DOHH2 (cell line): Measurements from ENCODE around the gene DLGAP1.

Source experiments
- H3F3A ChIP-seq: fragments of 200-600 bp; sonication (generic), shearing (Covaris generic); 2 replicates; pipeline ENCODE4 v1.6.0; 2016; ENCODE audit warnings: antibody characterized with exemption, mild to moderate bottlenecking; ENCODE audit not compliant: control insufficient read depth, insufficient read depth
- H3K27ac ChIP-seq: fragments of 200-600 bp; sonication (generic); 2 replicates; pipeline ENCODE4 v1.5.1; 2014; ENCODE audit warnings: low read depth, mild to moderate bottlenecking, low read length, moderate library complexity
- H3K27me3 ChIP-seq: fragments of 200-600 bp; sonication (generic); 2 replicates; pipeline ENCODE4 v1.6.1; 2014; ENCODE audit warnings: mild to moderate bottlenecking, low read length, mixed read lengths; ENCODE audit not compliant: control insufficient read depth
- H3K36me3 ChIP-seq: fragments of 200-600 bp; sonication (generic); 2 replicates; pipeline ENCODE4 v1.6.1; 2014; ENCODE audit warnings: mild to moderate bottlenecking, low read length, moderate library complexity, mixed read lengths; ENCODE audit not compliant: control insufficient read depth
- H3K4me1 ChIP-seq: fragments of 200-600 bp; sonication (generic); 2 replicates; pipeline ENCODE4 v1.6.1; 2014; ENCODE audit warnings: mild to moderate bottlenecking, low read length, mixed read lengths; ENCODE audit not compliant: control insufficient read depth
- H3K4me2 ChIP-seq: fragments of 200-600 bp; sonication (generic); 2 replicates; pipeline ENCODE4 v1.6.0; 2014; ENCODE audit warnings: mild to moderate bottlenecking, low read length, moderate library complexity
- H3K4me3 ChIP-seq: fragments of 200-600 bp; sonication (generic); 2 replicates; pipeline ENCODE4 v1.5.1; 2014; ENCODE audit warnings: mild to moderate bottlenecking, low read length, mixed read lengths
- H3K79me2 ChIP-seq: fragments of 200-600 bp; sonication (generic); 2 replicates; pipeline ENCODE4 v1.6.1; 2014; ENCODE audit warnings: mild to moderate bottlenecking, low read length, mixed read lengths; ENCODE audit not compliant: control insufficient read depth
- H3K9me2 ChIP-seq: fragments of 200-600 bp; sonication (generic); replicated peaks from 2 replicates; pipeline ENCODE4 v1.6.1; 2014; ENCODE audit warnings: mild to moderate bottlenecking, low read length, mixed read lengths; ENCODE audit not compliant: control insufficient read depth
- H3K9me3 ChIP-seq: fragments of 200-600 bp; sonication (generic); 2 replicates; pipeline ENCODE4 v1.6.1; 2014; ENCODE audit warnings: antibody characterized with exemption, low read length, mixed read lengths; ENCODE audit not compliant: control insufficient read depth, insufficient read depth
- H4K20me1 ChIP-seq: fragments of 200-600 bp; sonication (generic); 2 replicates; pipeline ENCODE4 v1.6.0; 2014; ENCODE audit warnings: low read depth, mild to moderate bottlenecking, antibody characterized with exemption, low read length, moderate library complexity; ENCODE audit not compliant: control insufficient read depth, insufficient read depth
- CTCF ChIP-seq: fragments of 200-600 bp; sonication (generic); IDR thresholded peaks from one replicate; pipeline ENCODE4 v1.5.1; 2014; ENCODE audit warnings: antibody characterized with exemption, mild to moderate bottlenecking, low read depth, low read length; ENCODE audit not compliant: poor library complexity, severe bottlenecking
- EZH2phosphoT487 ChIP-seq: fragments of 200-600 bp; sonication (generic); IDR thresholded peaks from 2 replicates; pipeline ENCODE4 v1.6.1; 2017; ENCODE audit warnings: borderline replicate concordance, mild to moderate bottlenecking, antibody characterized with exemption, low read length, moderate library complexity, mixed read lengths

The DLGAP1 gene

GRCh38 chr18:4403836-4404235 is 51.3 kb downstream of the DLGAP1 start:
- no peak for TF ChIP-seq CTCF
- TF ChIP-seq EZH2phosphoT487 = no peak
- Histone ChIP-seq H3K27me3 (no peaks in the 10 kb centered on the region), H4K20me1 (no peaks in the 10 kb centered on the region), H3K4me3 (no peak overlapping the region), H3F3A (no peaks in the 10 kb centered on the region), H3K36me3 (no peaks in the 10 kb centered on the region), H3K79me2 (no peaks in the 10 kb centered on the region), H3K9me3 (no peaks in the 10 kb centered on the region; the same call in 1 of the 2 replicates), H3K4me1 (no peaks in the 10 kb centered on the region), H3K4me2 (no peak overlapping the region), H3K27ac (no peak overlapping the region), H3K9me2 (no peaks in the 10 kb centered on the region)

GRCh38 chr18:4400911-4401310 is 54.2 kb downstream of the DLGAP1 start:
- H3K27me3 ChIP-seq = no peaks in the 10 kb centered on the region
- H3K27ac ChIP-seq = no peak overlapping the region
- no peaks in the 10 kb centered on the region for H3K9me2 ChIP-seq
- no peaks in the 10 kb centered on the region for H3K79me2 ChIP-seq
- no peak for TF ChIP-seq EZH2phosphoT487
- no peak for TF ChIP-seq CTCF
- no peaks in the 10 kb centered on the region for H3K36me3 ChIP-seq
- no peak overlapping the region for H3K4me3 ChIP-seq
- H3F3A ChIP-seq = no peaks in the 10 kb centered on the region
- H3K9me3 ChIP-seq = no peaks in the 10 kb centered on the region; the same call in 1 of the 2 replicates
- H4K20me1 ChIP-seq = no peaks in the 10 kb centered on the region
- no peaks in the 10 kb centered on the region for H3K4me1 ChIP-seq
- H3K4me2 ChIP-seq = no peak overlapping the region

- no peaks in the 10 kb centered on the region for H4K20me1 ChIP-seq
- no peak overlapping the region for H3K4me2 ChIP-seq
- H3F3A ChIP-seq = no peaks in the 10 kb centered on the region
- no peaks in the 10 kb centered on the region for H3K79me2 ChIP-seq
- no peak overlapping the region for H3K4me3 ChIP-seq
- H3K36me3 ChIP-seq = no peaks in the 10 kb centered on the region
- H3K4me1 ChIP-seq = no peaks in the 10 kb centered on the region
- no peak overlapping the region for H3K27ac ChIP-seq
- no peaks in the 10 kb centered on the region for H3K27me3 ChIP-seq
- no peak for TF ChIP-seq EZH2phosphoT487
- no peak for TF ChIP-seq CTCF
- H3K9me3 ChIP-seq = no peaks in the 10 kb centered on the region
- H3K9me2 ChIP-seq = no peaks in the 10 kb centered on the region
Measured at GRCh38 chr18:4399929-4400328, 55.2 kb downstream of the DLGAP1 start.

GRCh38 chr18:4394700-4395099 is 60.4 kb downstream of the DLGAP1 start:
- no peaks in the 10 kb centered on the region for H3K9me2 ChIP-seq
- no peaks in the 10 kb centered on the region for H3K79me2 ChIP-seq
- no peak overlapping the region for H3K4me3 ChIP-seq
- H3K4me2 ChIP-seq = no peak overlapping the region
- H3K27me3 ChIP-seq = no peaks in the 10 kb centered on the region
- H4K20me1 ChIP-seq = no peaks in the 10 kb centered on the region
- no peaks in the 10 kb centered on the region for H3F3A ChIP-seq
- no peak for TF ChIP-seq EZH2phosphoT487
- TF ChIP-seq CTCF = no peak
- no peaks in the 10 kb centered on the region for H3K4me1 ChIP-seq
- H3K36me3 ChIP-seq = no peaks in the 10 kb centered on the region
- H3K27ac ChIP-seq = no peak overlapping the region
- H3K9me3 ChIP-seq = no peaks in the 10 kb centered on the region
